Hepatic stellate cell (primary cell): ENCODE data around the gene DOCK8.

Experiments
- DNase-seq: peaks from one replicate; pipeline ENCODE4 v3.0.0; 2011; ENCODE audit warnings: low spot score

DOCK8 gene

DNA sequence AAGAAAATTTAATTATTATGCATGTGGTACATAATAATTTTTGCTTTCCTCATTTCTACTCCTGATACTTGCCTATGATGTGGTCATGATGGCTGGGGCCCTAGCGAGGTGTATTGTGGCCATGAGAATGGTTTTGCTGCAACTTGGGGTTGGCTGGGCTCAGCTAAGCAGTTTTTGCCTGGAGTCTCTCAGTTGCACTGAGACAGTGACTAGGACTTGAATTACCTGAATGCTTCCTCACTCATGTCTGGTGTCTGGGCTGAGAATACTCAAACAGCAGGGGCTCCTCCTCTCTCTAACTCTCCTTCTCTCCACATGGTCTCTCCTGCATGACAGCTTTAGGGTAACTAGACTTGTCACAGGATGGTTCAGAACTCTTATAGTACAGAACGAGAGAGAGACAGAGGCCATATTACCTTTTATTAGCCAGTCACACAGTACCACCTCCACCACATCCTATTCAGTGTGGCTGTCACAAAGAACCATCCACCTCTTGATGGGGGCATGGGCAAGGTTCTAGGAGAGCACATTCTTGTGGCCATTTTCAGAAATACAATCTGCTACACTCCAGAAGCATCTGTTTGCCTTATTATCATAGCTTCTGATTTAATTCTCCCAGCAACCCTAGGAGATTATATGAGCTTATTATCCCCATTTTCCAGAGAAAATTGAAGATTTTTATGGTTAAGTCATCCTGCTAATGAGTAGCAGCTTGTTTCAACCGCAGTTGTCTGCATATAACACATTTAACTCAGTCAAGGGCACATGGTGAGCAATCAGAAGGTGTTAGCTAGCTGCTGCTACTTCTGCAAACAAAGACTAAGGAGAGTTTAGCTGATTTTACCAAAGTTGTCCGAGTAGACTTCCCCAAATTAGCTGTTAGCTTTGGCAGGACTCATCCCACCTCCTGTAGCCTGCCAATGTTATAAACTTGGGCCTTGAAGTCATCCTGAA is 245.1 kb downstream of the DOCK8 start:
- no peak for DNase-seq

DNA sequence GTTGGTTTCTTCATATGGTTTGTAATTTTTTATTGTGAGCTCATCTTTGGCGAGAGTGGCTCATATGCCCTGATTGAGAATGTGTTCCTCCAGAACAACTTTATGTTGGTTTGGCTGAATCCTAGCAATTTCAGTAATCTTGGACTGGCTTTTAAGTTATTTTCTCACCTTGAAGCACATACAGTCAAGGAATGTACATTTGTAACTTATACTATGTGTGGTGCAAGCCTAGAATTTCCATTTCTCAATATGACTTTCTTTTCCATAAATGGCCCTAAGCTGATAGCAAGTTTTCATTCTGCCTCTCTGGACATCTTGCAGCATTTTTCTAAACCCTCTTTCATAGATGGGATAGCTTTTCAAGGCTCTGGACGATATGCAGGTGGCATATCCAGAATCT is 247.5 kb downstream of the DOCK8 start:
- no peak for DNase-seq

DNA sequence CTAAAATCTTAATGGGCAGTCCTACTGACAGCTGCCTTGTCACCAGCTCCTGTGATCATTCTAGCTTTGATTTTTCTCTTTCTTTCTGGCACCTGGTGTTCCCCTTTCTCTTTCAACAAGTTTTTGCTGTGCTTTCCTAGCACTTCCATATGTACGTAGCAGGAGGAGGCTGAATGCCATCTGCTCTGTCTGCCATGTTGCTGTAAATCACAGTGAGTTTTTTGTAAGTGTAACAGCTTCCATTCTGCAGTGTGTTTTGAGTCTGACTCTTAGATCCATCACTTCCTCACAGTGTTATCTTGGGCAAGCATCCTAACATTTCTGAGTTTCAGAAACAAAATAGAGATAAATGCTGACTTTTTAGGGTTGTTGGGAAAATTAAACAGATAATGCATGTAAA is 247.9 kb downstream of the DOCK8 start:
- no peak for DNase-seq

- no peak for DNase-seq
Observed at GRCh38 chr9:463455-464171, 248.9 kb downstream of the DOCK8 start.

GRCh38 chr9:466747-467146 is 252.1 kb downstream of the DOCK8 start:
- no peak for DNase-seq

DNA sequence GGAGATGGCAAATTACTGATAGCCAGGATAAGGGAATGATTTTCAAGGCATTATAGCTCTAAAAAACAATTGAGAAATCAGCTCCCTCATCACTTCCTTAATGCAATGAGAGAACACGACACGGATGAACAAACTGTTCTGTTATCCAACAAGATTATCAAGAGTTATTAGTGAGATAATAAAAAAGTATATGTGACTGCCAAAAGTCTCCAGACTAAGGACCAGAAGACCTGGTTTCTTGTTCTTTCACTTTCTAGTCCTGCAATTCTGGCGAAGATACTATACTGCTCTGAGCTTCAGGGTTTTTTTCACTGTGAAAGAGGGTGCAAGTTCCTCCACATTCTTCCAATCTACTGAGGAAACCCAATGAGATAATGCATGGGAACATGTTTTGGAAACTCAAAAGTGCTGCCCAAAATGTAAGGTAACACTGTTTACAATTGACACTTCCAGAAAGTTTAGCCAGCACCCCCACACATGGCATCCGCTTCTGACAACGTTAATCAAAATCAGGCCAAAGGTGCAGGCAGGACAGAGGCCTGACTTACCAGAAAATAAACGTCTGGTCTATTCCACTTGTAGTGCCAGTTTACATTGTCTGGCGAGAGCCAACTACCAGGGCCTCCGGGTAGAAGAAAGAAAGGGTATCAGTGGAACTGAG is 254.2 kb downstream of the DOCK8 start:
- no peak for DNase-seq

DNA sequence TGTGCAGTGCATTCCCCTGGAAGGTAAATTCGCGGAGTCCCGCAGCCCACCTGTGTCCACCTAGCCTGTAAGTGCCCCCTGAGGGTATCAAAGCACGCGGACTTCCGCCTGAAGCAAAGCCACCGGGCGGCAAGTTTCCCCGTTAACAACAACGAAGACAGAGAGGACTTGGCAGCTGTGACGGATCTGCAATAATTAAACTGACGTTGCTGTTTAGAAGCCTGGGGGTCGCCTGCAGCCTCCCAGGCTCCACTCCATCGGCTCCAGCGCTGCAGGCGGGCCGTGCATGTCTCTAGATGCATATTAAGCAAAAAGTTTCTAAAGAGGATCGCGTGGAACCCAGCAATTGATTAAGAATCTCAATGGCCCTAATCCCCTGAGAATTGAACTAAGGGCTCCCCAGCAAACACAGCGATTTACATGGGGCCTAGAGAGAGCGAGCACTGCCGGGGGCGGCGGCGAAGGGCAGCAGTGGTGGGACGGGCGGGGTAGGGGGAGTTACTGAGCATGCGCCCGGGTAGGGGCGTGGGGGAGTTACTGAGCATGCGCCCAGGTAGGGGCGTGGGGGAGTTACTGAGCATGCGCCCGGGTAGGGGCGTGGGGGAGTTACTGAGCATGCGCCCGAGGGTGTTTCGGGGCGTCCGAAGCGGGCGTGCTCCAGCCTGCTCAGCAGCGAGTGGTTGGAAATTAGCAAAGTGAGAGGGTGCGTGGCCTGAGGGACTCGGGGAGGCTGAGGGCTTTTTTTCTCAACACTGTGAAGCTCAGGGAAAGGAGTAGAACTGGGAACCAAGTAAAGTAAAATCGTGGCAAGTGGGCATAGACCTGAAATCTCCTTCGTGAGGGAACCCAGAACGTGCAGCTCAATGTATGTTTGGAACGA is 255.2 kb downstream of the DOCK8 start:
- peak; percentile 57 for DNase-seq

- no peak for DNase-seq
Observed at GRCh38 chr9:470552-471194, 256.0 kb downstream of the DOCK8 start.

- DNase-seq: no peak
Observed at GRCh38 chr9:471320-471719, 256.7 kb downstream of the DOCK8 start.

DNA sequence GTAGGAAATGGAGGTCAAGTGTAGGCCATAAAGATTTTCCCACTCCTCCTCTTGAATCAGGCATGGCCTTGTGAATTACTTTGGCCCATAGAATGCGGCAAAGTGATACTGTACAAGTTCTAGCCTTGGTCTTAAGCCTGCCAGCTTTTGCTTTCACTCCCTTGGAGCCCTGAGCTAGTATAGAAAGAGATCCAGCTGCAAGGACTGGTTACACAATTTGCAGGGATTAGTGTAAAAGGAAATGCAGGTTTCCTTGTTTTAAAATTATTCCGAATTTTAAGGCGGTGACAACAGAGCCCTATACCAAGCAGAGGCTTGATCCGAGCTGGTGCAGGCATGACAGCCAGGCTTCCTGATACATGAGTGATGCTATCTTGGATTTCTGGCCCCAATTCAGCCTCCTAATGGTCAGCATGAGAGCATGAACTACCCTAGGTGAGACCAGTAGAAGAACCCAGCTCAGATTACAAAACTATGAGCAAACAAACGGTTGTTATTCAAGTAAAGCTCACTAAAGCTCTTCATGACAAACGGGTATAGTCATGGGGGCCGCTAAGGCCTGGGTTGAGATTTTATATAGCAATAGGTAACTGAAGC is 257.9 kb downstream of the DOCK8 start:
- DNase-seq: no peak

GRCh38 chr9:477193-477592 is 262.5 kb downstream of the DOCK8 start:
- DNase-seq: no peak

- DNase-seq: no peak
Observed at GRCh38 chr9:479304-479970, 264.8 kb downstream of the DOCK8 start.

GRCh38 chr9:479971-480350 is 265.3 kb downstream of the DOCK8 start:
- no peak for DNase-seq

DNA sequence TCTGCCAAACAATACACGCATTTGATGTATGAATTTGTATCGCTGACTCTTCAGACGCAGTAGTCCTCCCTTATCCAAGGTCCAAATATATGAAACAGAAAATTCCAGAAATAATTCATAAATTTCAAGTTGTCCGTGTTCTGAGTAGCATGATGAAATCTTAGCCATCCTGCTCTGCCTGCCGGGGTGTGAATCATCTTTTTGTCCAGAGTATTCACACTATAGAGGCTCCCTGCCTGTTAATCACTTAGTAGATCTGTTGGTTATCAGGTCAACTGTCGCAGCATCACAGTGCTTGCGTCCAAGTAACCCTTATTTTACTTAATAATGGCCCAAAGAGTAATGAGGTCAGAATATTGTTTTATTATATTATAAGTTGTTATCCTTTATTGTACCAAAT is 268.1 kb downstream of the DOCK8 start:
- DNase-seq: no peak

DNA sequence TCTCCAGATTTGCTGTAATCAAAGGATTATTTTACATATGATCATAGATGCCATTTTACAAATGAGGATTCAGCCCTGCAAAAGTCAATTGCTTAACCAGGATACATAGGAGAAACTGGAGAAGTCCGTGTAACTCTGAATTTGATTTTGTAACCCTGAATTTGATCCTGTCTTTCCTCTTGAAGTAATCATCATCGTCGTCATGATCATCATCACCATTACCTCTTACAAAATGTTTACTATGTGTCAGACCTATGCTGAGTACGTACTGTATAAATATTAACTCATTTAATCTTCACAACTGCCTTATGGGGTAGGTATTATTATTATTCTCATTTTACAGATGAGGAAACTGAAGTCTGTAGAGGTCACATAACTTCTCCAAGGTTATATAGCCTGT is 271.5 kb downstream of the DOCK8 start:
- DNase-seq: no peak

- no peak for DNase-seq
Observed at GRCh38 chr9:487429-487828, 272.8 kb downstream of the DOCK8 start.

DNA sequence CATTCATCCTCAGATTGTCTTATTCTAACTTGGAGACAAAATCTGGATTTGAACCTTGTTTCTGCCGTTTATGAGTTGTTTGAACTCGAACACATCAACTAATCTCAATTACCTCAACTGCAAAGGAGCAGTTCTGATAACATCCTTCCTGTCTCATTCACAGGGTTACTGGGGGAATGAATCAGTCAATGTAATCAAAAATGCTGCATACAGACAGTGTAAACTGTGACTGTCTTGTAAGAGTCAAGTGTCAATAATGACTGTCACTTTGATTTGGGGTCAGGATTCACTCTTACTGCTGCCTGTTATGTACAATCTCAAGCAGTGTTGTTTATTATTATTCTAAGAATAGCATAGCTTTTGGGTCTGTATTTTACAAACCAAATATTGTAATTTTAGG is 273.8 kb downstream of the DOCK8 start:
- DNase-seq: no peak

DNA sequence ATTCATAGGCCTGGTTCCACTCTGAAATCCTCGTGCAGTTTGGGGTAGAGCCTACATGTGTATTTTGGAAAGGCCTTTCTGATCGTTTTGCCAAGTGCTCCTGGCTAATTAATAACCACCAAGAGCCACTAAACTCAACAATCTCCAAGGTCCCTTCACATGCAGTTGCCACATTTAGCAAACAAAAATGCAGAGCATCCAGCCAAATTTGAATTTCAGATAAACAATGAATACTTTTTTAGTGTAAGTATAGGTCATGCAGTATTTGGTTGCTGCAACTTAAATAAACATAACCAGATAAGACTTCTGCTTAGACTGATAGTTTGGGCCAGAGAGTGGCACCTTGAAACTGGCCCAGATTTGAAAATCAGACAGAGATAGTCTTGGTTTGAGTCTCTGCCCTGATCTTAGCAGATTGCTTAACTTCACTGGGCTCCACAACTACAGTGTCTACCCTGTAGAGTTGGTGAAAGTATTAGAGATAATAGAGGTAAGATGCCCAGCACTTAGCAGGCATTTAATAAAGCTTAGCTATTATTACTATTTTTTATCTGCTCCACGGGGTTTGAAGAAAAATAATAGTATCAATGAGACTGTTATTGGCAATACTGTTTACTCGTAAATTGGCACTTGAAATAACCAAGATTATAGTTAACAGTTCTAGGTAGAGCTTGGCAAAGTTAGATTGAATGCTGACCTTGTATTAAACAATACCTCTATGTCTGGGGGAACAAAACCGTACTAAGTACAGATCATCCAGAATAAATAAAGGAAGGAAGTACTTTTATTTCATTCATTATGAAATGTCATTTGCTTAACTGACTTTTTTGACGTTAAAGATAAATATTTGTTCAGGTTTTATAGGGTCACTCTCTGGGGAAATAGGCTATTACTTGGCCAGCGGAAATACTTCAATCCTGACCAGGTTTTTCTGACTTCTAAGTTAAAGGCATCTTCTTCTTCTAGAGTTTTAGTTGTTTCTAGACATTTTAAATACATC is 274.8 kb downstream of the DOCK8 start:
- no peak for DNase-seq

- DNase-seq: no peak
Observed at GRCh38 chr9:494764-495163, 280.1 kb downstream of the DOCK8 start.
